Liver (tissue), 9 donors: Measurements from ENCODE around the gene CLCN2. TPM values are rescaled to one million over a fixed set of nuclear protein-coding genes. Genes with fewer than 3 reads are reported as not detected.

Experiments used
- DNase-seq: peaks from one replicate; pipeline ENCODE4 v3.0.0-alpha.2; 2017; ENCODE audit warnings: low spot score
- H3K27ac ChIP-seq, 2 donors: one replicate each; pipeline ENCODE4 v1.7.0; 2013; ENCODE audit warnings: inconsistent platforms in 2 of 2, low read length in 2 of 2, control low read depth in 1 of 2, low read depth in 1 of 2, mild to moderate bottlenecking in 1 of 2
- H3K27me3 ChIP-seq, 4 donors: one replicate each; pipeline versions ENCODE4 v1.6.1 to v1.7.0; 2013; ENCODE audit warnings: low read length in 3 of 4, inconsistent platforms in 1 of 4, mild to moderate bottlenecking in 1 of 4, moderate library complexity in 1 of 4; ENCODE audit not compliant: control insufficient read depth in 4 of 4, insufficient read depth in 4 of 4
- H3K36me3 ChIP-seq, 4 donors: one replicate each; pipeline versions ENCODE4 v1.6.1 to v1.7.0; 2013; ENCODE audit warnings: low read length in 3 of 4, mild to moderate bottlenecking in 3 of 4, low read depth in 1 of 4, moderate library complexity in 1 of 4; ENCODE audit not compliant: control insufficient read depth in 4 of 4, insufficient read depth in 3 of 4
- H3K4me1 ChIP-seq, 4 donors: one replicate each; pipeline versions ENCODE4 v1.6.1 to v1.7.0; 2013; ENCODE audit warnings: low read length in 3 of 4, mild to moderate bottlenecking in 3 of 4, moderate library complexity in 1 of 4; ENCODE audit not compliant: control insufficient read depth in 4 of 4, insufficient read depth in 4 of 4
- H3K4me3 ChIP-seq, 3 donors: one replicate each; pipeline versions ENCODE4 v1.6.1 to v1.7.0; 2013; ENCODE audit warnings: low read length in 3 of 3, control low read depth in 1 of 3, low read depth in 1 of 3, mild to moderate bottlenecking in 1 of 3
- H3K9ac ChIP-seq, 2 donors: one replicate each; pipeline ENCODE4 v1.7.0; 2013; ENCODE audit warnings: low read length in 2 of 2, mild to moderate bottlenecking in 2 of 2, moderate library complexity in 2 of 2, control low read depth in 1 of 2, low read depth in 1 of 2
- H3K9me3 ChIP-seq, 4 donors: one replicate each; pipeline versions ENCODE4 v1.6.1 to v1.7.0; 2013; ENCODE audit warnings: low read length in 3 of 4; ENCODE audit not compliant: control insufficient read depth in 4 of 4
- ATF3 ChIP-seq: IDR thresholded peaks from 2 replicates; pipeline ENCODE4 v1.6.1; 2016; ENCODE audit warnings: antibody characterized with exemption
- CTCF ChIP-seq: fragments of 150-350 bp; IDR thresholded peaks from 2 replicates; pipeline ENCODE4 v1.5.1; 2017; ENCODE audit warnings: improper control_type of control experiment, low read depth, low read length; ENCODE audit not compliant: missing input control
- EGR1 ChIP-seq, 2 donors: IDR thresholded peaks; 2 replicates each; pipeline ENCODE4 v1.6.1; 2016 to 2018; ENCODE audit warnings: antibody characterized with exemption in 2 of 2, low read depth in 2 of 2
- FOXA1 ChIP-seq: IDR thresholded peaks from 2 replicates; pipeline ENCODE4 v1.6.1; 2016; ENCODE audit warnings: antibody characterized with exemption
- FOXA2 ChIP-seq: IDR thresholded peaks from 2 replicates; pipeline ENCODE4 v1.6.1; 2016; ENCODE audit warnings: antibody characterized with exemption
- GABPA ChIP-seq, 2 donors: IDR thresholded peaks in 1 of 2; conservative IDR thresholded peaks in 1 of 2; 2 replicates each; pipeline ENCODE4 v1.6.1; 2016; ENCODE audit warnings: antibody characterized with exemption in 2 of 2, mild to moderate bottlenecking in 1 of 2, moderate library complexity in 1 of 2
- HNF4A ChIP-seq, 2 donors: conservative IDR thresholded peaks; 2 replicates each; pipeline ENCODE4 v1.6.1; 2016; ENCODE audit warnings: antibody characterized with exemption in 2 of 2, mild to moderate bottlenecking in 2 of 2
- HNF4G ChIP-seq: IDR thresholded peaks from 2 replicates; pipeline ENCODE4 v1.6.1; 2016; ENCODE audit warnings: antibody characterized with exemption
- JUND ChIP-seq, 2 donors: IDR thresholded peaks; 2 replicates each; pipeline ENCODE4 v1.6.1; 2016; ENCODE audit warnings: antibody characterized with exemption in 2 of 2
- MAX ChIP-seq: IDR thresholded peaks from 2 replicates; pipeline ENCODE4 v1.6.1; 2016; ENCODE audit warnings: antibody characterized with exemption
- NR2F2 ChIP-seq: IDR thresholded peaks from 2 replicates; pipeline ENCODE4 v1.6.1; 2016; ENCODE audit warnings: antibody characterized with exemption
- RAD21 ChIP-seq, 2 donors: IDR thresholded peaks; 2 replicates each; pipeline ENCODE4 v1.6.1; 2016; ENCODE audit warnings: antibody characterized with exemption in 2 of 2, mild to moderate bottlenecking in 2 of 2
- REST ChIP-seq: IDR thresholded peaks from 2 replicates; pipeline ENCODE4 v1.6.1; 2016; ENCODE audit warnings: antibody characterized with exemption, mild to moderate bottlenecking
- RXRA ChIP-seq, 2 donors: IDR thresholded peaks; 2 replicates each; pipeline ENCODE4 v1.6.1; 2017 to 2018; ENCODE audit warnings: antibody characterized with exemption in 2 of 2, mild to moderate bottlenecking in 1 of 2
- SP1 ChIP-seq: IDR thresholded peaks from 2 replicates; pipeline ENCODE4 v1.6.1; 2018; ENCODE audit warnings: antibody characterized with exemption, mild to moderate bottlenecking
- TAF1 ChIP-seq: conservative IDR thresholded peaks from 2 replicates; pipeline ENCODE4 v1.6.1; 2016; ENCODE audit warnings: antibody characterized with exemption, mild to moderate bottlenecking
- YY1 ChIP-seq: IDR thresholded peaks from 2 replicates; pipeline ENCODE4 v1.6.1; 2016; ENCODE audit warnings: antibody characterized with exemption, mild to moderate bottlenecking
- ZBTB33 ChIP-seq: IDR thresholded peaks from 2 replicates; pipeline ENCODE4 v1.6.1; 2016; ENCODE audit warnings: antibody characterized with exemption
- WGBS: extraction: QIAGEN DNeasy Blood & Tissue Kit; methylation state at CpG from one replicate; pipeline ENCODE4 v1.1.7; 2013; 5-methylcytosine and 5-hydroxymethylcytosine counted together
- polyA plus RNA-seq, 2 donors: library from polyadenylated mRNA; stranded (reverse) in 1 of 2; unstranded in 1 of 2; fragments of 200-250 nt in 1 of 2; fragments of >200 nt in 1 of 2; fragmentation: Nextera tagmentation in 1 of 2; extraction: Ambion mirVana in 1 of 2; gene quantifications; one replicate each; pipeline versions ENCODE4 v1.2.1 to v1.2.3, GENCODE V29; 2013 to 2015
- total RNA-seq, 2 donors: library from RNA; depleted of rRNA; stranded (reverse); fragments of >200 nt; gene quantifications; one replicate each; pipeline ENCODE4 v1.2.3, GENCODE V29; 2014
- donor health status: healthy.
- donor health status: healthy.
- donor health status: healthy.
- donor health status: healthy.
- donor health status: healthy.

Gene CLCN2
- total and polyA plus RNA-seq, 4 donors, result 1.1 to 3.9 (median 2.6) TPM

GRCh38 chr3:184316792-184317191 lies 44.6 kb downstream of the CLCN2 start:
- peak overlapping the region; percentile 88 to 98 (median 96) for H3K4me3 ChIP-seq
- 73% methylated on average over 7 of the region's 7 CpGs for WGBS
- H3K27ac ChIP-seq, result peak overlapping the region in 1 of 2 donors; percentile 69
- peak overlapping the region; percentile 64 for H3K9ac ChIP-seq
- H3K27me3 ChIP-seq, result no peaks in the 10 kb centered on the region
- TF ChIP-seq HNF4G, result no peak
- no peak for TF ChIP-seq MAX
- TF ChIP-seq JUND (IDR thresholded peaks at IDR 0.05), result no peak
- TF ChIP-seq GABPA (IDR thresholded peaks at IDR 0.05 in 1 of 2, conservative IDR thresholded peaks at IDR 0.05 in 1 of 2), result no peak
- no peak for TF ChIP-seq YY1
- TF ChIP-seq NR2F2, result no peak
- no peak for TF ChIP-seq ZBTB33
- no peak for TF ChIP-seq FOXA2
- TF ChIP-seq RXRA (IDR thresholded peaks at IDR 0.05), result no peak
- TF ChIP-seq CTCF, result no peak
- no peak for TF ChIP-seq EGR1 (IDR thresholded peaks at IDR 0.05; ENCODE audit: low read depth in 2 of 2)
- no peak for TF ChIP-seq RAD21 (IDR thresholded peaks at IDR 0.05)
- no peak for TF ChIP-seq REST
- no peak for TF ChIP-seq TAF1
- no peak for TF ChIP-seq ATF3
- no peak for TF ChIP-seq SP1
- no peak for TF ChIP-seq FOXA1
- TF ChIP-seq HNF4A (conservative IDR thresholded peaks at IDR 0.05), result no peak
- H3K36me3 ChIP-seq, result peaks cover 17 to 34% (median 23%) of the 10 kb centered on the region in 4 donors
- DNase-seq, result no peak
- H3K4me1 ChIP-seq, result peaks cover 18 to 61% (median 56%) of the 10 kb centered on the region in 4 donors
- H3K9me3 ChIP-seq, result no peaks in the 10 kb centered on the region
